BLaER1 (cell line): Measurements from ENCODE around the gene PUSL1.

ENCODE experiments used
- H3K27ac ChIP-seq: shearing (Covaris generic); formaldehyde crosslinking; 2 replicates; pipeline ENCODE4 v1.8.1; 2022
- H3K27me3 ChIP-seq: shearing (Covaris generic); formaldehyde crosslinking; 2 replicates; pipeline ENCODE4 v1.8.1; 2022
- H3K36me3 ChIP-seq: shearing (Covaris generic); formaldehyde crosslinking; 2 replicates; pipeline ENCODE4 v1.8.1; 2022
- H3K4me1 ChIP-seq: shearing (Covaris generic); formaldehyde crosslinking; 2 replicates; pipeline ENCODE4 v1.8.1; 2022
- H3K4me2 ChIP-seq: shearing (Covaris generic); formaldehyde crosslinking; 2 replicates; pipeline ENCODE4 v1.8.1; 2022
- H3K4me3 ChIP-seq: shearing (Covaris generic); formaldehyde crosslinking; 2 replicates; pipeline ENCODE4 v1.8.1; 2022
- H3K9ac ChIP-seq: shearing (Covaris generic); formaldehyde crosslinking; 2 replicates; pipeline ENCODE4 v1.8.1; 2022
- H3K9me3 ChIP-seq: shearing (Covaris generic); formaldehyde crosslinking; 2 replicates; pipeline ENCODE4 v1.8.1; 2022
- H4K20me1 ChIP-seq: shearing (Covaris generic); formaldehyde crosslinking; 2 replicates; pipeline ENCODE4 v1.8.1; 2022
- Cebpa-rat ChIP-seq: shearing (Covaris generic); IDR thresholded peaks from 2 replicates; pipeline ENCODE4 v1.8.1; 2022

The PUSL1 gene

GRCh38 chr1:1343811-1344421 lies 35.5 kb downstream of the PUSL1 start:
- Histone ChIP-seq H3K4me3 (no peak overlapping the region), H3K27ac (peak overlapping the region; percentile 22; the same call in 1 of the 2 replicates), H3K4me1 (peaks cover 67% of the 10 kb centered on the region), H3K27me3 (no peaks in the 10 kb centered on the region), H4K20me1 (peaks cover 87% of the 10 kb centered on the region), H3K9ac (peak overlapping the region; percentile 45; the same call in 1 of the 2 replicates), H3K4me2 (peak overlapping the region; percentile 99), H3K36me3 (peaks cover 27% of the 10 kb centered on the region), H3K9me3 (no peaks in the 10 kb centered on the region)
- no peak for TF ChIP-seq Cebpa-rat

- Histone ChIP-seq H3K4me1 (peaks cover 67% of the 10 kb centered on the region), H3K9me3 (no peaks in the 10 kb centered on the region), H3K27ac (peak overlapping the region; percentile 51), H3K4me3 (no peak overlapping the region), H3K9ac (0 out of 2 replicates have a peak overlapping the region, but pooled peaks have one; percentile 40), H3K4me2 (peak overlapping the region; percentile 99), H4K20me1 (peaks cover 87% of the 10 kb centered on the region), H3K27me3 (no peaks in the 10 kb centered on the region), H3K36me3 (peaks cover 23% of the 10 kb centered on the region)
- TF ChIP-seq Cebpa-rat = no peak
Observed at GRCh38 chr1:1344655-1345361, 36.4 kb downstream of the PUSL1 start.

- Histone ChIP-seq H3K27me3 (no peaks in the 10 kb centered on the region), H4K20me1 (peaks cover 84% of the 10 kb centered on the region), H3K27ac (peak overlapping the region; percentile 51; the same call in 1 of the 2 replicates), H3K4me2 (peak overlapping the region; percentile 99), H3K9me3 (no peaks in the 10 kb centered on the region), H3K4me3 (no peak overlapping the region), H3K9ac (0 out of 2 replicates have a peak overlapping the region, but pooled peaks have one; percentile 40), H3K4me1 (peaks cover 67% of the 10 kb centered on the region), H3K36me3 (peaks cover 18% of the 10 kb centered on the region)
- no peak for TF ChIP-seq Cebpa-rat
Observed at GRCh38 chr1:1345384-1345783, 37.0 kb downstream of the PUSL1 start.

- no peak for TF ChIP-seq Cebpa-rat
- Histone ChIP-seq H4K20me1 (peaks cover 78% of the 10 kb centered on the region), H3K36me3 (peaks cover 12% of the 10 kb centered on the region), H3K9me3 (no peaks in the 10 kb centered on the region), H3K4me1 (peaks cover 67% of the 10 kb centered on the region), H3K27me3 (no peaks in the 10 kb centered on the region), H3K27ac (peak overlapping the region; percentile 51; the same call in 1 of the 2 replicates), H3K9ac (0 out of 2 replicates have a peak overlapping the region, but pooled peaks have one; percentile 40), H3K4me3 (no peak overlapping the region), H3K4me2 (peak overlapping the region; percentile 99)
Observed at GRCh38 chr1:1345860-1346500, 37.6 kb downstream of the PUSL1 start.

- H4K20me1 ChIP-seq = peaks cover 74% of the 10 kb centered on the region
- peak overlapping the region; percentile 99 for H3K4me2 ChIP-seq
- no peaks in the 10 kb centered on the region for H3K9me3 ChIP-seq
- no peak overlapping the region for H3K4me3 ChIP-seq
- no peak overlapping the region for H3K27ac ChIP-seq
- H3K9ac ChIP-seq = no peak overlapping the region
- H3K36me3 ChIP-seq = peaks cover 7% of the 10 kb centered on the region
- no peak for TF ChIP-seq Cebpa-rat
- peaks cover 69% of the 10 kb centered on the region for H3K4me1 ChIP-seq
- no peaks in the 10 kb centered on the region; the same call in 1 of the 2 replicates for H3K27me3 ChIP-seq
Observed at GRCh38 chr1:1346501-1346890, 38.1 kb downstream of the PUSL1 start.

- peaks cover 74% of the 10 kb centered on the region for H4K20me1 ChIP-seq
- peak overlapping the region; percentile 95 for H3K4me3 ChIP-seq
- no peaks in the 10 kb centered on the region for H3K9me3 ChIP-seq
- H3K4me1 ChIP-seq = peaks cover 73% of the 10 kb centered on the region
- no peak for TF ChIP-seq Cebpa-rat
- H3K36me3 ChIP-seq = peaks cover under 1% of the 10 kb centered on the region
- peaks cover 3% of the 10 kb centered on the region for H3K27me3 ChIP-seq
- peak overlapping the region; percentile 91 for H3K9ac ChIP-seq
- peak overlapping the region; percentile 99 for H3K4me2 ChIP-seq
- peak overlapping the region; percentile 83 for H3K27ac ChIP-seq
Observed at GRCh38 chr1:1347026-1347595, 38.7 kb downstream of the PUSL1 start.

GRCh38 chr1:1347663-1348419 lies 39.4 kb downstream of the PUSL1 start:
- Histone ChIP-seq H3K4me2 (peak overlapping the region; percentile 99), H3K4me3 (peak overlapping the region; percentile 95), H3K27ac (peak overlapping the region; percentile 83), H4K20me1 (peaks cover 74% of the 10 kb centered on the region), H3K4me1 (peaks cover 73% of the 10 kb centered on the region), H3K27me3 (peaks cover 10% of the 10 kb centered on the region), H3K9me3 (no peaks in the 10 kb centered on the region), H3K36me3 (no peaks in the 10 kb centered on the region), H3K9ac (peak overlapping the region; percentile 91)
- no peak for TF ChIP-seq Cebpa-rat

- Histone ChIP-seq H3K27ac (peak overlapping the region; percentile 83), H3K4me2 (peak overlapping the region; percentile 99), H3K36me3 (no peaks in the 10 kb centered on the region), H4K20me1 (peaks cover 74% of the 10 kb centered on the region), H3K27me3 (peaks cover 18% of the 10 kb centered on the region), H3K4me1 (peaks cover 73% of the 10 kb centered on the region), H3K4me3 (peak overlapping the region; percentile 95), H3K9ac (peak overlapping the region; percentile 91), H3K9me3 (no peaks in the 10 kb centered on the region)
- TF ChIP-seq Cebpa-rat = no peak
Observed at GRCh38 chr1:1348420-1349255, 40.2 kb downstream of the PUSL1 start.
